GM18511 (cell line): Measurements from ENCODE around the gene SEZ6L.

ENCODE experiments used
- ATAC-seq: cut with Tn5 transposase; IDR thresholded peaks from one replicate; pipeline ENCODE4 v1.9.1; 2021; ENCODE audit warnings: mild to moderate bottlenecking, moderate library complexity; ENCODE audit not compliant: unreplicated experiment

SEZ6L gene

DNA sequence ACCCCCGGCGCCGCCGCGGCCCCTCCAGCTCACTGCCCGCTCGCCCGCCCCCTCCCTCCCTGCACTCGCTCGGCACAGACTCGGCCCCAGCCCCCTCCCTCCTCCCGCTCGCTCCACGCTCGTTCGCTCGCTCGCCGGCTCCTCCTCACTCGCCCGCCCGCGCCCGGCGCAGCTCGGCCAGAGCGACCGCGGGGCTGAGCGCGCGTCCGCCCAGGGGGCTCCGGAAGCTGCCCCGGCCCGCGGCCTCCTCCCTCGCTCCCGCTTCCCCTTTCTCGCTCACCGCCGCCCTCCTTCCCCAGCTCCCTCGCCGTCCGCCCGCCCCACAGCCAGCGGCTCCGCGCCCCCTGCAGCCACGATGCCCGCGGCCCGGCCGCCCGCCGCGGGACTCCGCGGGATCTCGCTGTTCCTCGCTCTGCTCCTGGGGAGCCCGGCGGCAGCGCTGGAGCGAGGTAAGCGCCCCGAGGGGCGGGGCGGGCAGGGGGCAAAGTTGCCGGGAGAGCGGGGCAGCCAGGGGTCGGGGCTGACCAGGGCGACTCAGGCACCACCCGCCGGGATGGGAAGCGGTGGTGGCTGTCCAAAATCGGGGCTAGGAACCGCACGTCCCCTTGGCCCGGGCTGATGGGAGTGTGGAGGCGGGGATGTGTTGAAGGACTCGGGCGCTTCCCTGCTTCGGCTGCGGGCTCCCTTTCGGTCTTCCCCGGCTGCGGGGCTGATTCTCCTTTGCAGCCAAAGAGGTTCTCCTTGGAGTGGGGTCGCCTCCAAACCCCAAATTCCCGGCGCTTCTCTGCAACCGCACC, at the start of gene SEZ6L:
SEZ6L (plus strand) TSS at position 148 of the 797 bp plus-strand sequence; CDS start at position 356, 208 bp downstream.
- no peak for ATAC-seq

DNA sequence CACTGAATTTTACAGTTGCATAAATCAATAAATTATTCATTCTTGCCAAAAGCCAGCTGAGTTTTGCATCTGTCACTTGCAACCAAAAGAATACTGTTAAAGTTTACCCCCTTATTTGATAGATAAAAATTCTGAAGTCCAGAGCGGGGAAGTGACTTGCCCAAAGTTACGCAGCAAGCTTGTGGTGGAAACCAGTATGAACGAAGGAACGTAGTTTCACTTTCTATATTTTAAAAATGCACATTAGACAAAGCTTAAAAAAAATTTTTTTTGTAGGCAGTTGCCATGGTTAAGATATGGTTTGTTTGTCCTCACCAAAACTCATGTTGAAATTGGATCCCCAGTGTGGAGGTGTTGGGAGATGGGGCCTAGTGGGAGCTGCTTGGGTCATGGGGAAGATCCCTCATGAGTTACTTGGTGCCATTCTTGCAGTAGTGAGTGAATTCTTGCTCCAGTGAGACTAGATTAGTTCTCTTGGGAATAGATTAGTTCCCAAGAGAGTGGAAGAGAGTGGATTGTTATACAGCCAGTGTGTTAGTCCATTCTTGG, 46.3 kb upstream of the SEZ6L start:
- ATAC-seq, result no peak

DNA sequence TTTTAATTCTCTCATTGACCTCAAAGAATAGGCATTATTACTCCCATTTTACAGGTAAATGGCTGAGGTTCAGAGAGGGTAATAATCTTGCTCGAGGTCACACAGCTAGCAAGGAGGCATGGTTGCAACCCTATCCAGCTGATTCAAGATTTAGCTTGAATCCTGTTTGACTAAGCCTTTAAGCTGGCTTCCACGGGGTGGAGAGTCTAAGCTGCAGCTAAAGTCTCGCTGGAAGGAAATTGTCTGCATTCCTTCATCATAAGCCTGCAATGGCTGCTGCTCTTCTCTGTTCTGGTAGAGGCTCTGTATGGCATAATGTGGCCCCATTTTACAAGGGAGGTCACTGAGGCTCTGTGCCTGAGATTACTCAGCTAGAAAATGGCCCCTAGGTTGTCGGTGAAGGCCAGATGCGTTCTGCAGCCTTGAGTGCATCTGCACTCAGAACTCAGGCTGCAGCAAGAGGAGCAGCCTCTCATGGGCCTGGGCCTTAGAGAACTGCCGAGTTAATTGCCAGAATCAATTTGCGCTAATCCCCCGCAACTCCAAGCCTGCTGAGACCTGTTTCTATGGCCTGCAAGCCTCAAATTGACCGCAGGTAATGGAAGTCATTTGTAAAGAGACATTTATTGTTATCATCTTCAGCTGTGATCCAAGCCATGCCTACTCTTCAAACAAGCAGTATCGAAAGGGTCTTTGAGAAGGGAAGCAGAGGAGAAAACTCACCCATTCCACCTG, 44.1 kb upstream of the SEZ6L start:
- ATAC-seq, result no peak

DNA sequence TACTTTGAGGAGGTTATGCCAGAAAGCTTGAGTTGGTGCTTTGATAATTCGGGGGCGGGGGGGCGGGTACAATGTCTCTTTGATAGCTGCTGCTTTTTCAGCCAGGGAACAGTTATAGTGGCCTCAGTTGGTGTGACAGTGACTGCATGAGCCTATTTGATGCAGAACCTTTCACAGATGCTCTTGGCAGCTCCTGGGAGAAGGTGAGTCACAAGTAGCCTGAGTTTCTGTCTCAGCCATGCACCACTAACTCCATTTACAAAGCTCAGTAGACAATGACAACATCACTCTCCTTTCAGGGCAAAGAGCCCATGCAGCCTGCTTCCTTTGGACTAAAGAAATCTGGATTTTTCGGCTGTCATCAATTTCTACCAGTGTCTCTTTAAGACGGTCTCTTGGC, 42.1 kb upstream of the SEZ6L start:
- ATAC-seq, result no peak

DNA sequence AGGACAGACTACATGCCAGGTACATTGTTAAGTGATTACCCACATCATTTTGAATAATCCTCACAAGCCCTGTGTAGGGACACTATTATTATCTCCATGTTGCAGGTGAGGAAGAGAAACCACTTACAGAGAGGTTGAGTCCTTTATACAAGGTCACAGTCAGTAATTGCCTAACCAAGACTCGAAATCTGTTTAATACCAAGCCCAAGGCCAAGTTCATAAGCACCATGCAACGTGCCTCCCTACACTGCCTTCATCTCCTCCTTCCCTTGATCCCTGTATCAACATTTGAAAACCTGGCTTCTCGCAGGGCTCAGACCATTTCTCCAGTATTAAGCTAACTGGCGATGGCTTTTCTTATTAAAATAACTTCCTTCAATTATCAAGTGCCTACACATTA, 41.7 kb upstream of the SEZ6L start:
- no peak for ATAC-seq

DNA sequence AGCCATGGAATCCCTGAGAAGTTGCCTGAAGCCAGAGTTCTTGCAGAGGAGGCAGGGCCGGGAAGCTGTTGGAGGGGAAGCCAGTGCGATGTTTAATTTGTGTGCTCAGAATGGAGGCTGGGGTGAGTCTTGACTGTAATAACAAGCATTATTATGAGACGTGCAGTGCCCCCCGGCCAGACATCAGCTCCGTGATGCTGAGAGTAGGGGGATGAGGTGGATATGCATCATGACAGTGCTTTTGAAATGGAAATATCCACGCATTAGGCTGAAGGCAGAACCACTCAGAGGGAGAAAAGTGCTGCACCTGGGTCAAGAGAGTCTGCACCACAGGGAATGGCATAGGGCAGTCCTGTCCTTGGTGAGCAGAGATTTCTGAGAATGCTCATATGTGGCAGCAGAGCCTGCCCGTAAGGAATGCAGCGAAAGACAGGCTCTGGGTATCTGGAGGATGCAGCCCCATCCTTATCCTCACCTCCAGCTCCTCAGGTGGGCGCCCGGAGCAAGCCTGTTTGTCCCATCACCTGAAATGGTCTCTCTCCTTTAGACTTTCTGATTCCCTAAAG, 37.6 kb upstream of the SEZ6L start:
- no peak for ATAC-seq

DNA sequence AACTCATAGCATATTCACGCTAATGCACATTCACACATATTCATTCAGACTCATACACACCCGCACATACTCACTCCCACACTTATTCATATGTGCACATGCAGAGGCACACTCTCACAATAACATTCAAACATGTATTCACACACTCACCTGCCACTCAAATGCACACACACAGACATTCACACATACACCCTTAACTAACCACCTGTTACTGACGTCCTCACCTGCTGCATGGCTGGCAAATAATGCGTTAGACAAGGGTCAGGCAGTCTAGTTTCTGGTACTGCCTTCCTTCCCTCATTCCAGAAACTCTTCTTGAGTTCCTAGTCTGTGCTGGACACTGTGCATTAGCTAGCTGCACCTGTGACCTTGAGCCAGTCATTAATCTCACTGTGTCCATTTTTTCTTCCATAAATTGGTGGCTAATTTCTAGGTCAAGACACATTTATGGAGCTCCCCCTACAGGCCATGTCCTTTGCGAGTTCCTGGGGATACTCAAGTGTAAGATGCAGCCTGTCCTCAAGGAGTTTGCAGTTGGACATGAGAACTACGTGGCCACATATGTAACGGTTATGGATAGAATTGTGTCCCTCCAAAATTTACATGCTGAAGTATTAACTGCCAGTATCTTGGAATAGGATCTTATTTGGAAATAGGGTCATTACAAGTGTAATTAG, 34.5 kb upstream of the SEZ6L start:
- no peak for ATAC-seq

DNA sequence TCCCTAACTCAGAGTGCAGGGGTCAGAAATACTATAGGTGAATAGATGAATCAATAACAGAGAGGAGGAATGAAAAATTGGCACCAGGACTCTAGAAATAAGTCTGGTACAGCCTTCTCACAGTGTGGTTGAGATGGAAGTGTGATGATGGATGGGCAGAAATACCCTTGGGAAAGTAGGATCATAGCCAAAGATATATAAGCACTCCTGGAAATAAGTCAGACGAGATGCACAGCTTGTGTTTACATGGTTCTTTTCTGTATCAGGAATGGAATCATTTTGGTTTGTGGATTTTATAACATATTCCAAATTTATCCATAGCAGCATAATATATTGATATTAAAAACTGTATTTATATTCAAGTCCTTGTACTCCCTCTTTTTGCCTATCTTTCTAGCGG, 33.5 kb upstream of the SEZ6L start:
- ATAC-seq, result no peak

DNA sequence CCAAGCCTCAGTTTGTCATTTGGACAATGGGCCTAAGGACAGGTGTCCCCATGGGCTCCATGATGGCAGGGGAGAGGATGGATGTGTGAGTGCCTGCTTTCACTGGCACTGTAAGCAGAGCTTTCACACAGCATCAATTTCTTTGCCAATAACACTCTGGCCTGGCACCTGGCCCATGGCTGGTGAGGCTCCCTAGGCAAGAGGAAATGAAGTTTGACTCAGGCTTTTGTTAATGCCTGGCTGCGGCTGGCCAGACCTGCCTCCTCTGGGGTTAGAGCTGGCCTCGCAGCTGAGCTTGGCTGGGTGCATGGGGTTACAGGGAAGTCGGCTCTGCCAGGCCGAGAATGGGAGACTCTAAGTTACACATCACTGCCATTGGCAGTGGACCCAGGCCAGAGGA, 30.0 kb upstream of the SEZ6L start:
- ATAC-seq, result no peak

DNA sequence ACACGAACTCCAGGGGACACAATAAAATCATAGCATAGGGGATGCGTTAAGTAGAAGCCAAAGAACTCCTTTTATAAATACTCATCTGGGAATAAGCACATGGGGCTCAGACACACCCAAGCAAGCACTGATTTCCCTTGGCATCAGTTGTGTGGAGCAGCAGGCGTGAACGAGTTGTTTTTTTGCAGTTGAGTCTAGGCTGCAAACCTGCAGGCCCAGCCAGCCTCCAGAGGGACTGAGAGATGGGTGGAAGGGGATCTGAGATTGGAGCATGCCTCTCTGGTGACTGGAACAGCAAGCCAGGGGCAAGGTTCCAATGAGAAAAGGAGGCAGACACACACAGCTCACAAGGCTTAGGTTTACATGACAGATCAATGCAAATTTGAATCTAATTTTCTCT, 27.4 kb upstream of the SEZ6L start:
- no peak for ATAC-seq

DNA sequence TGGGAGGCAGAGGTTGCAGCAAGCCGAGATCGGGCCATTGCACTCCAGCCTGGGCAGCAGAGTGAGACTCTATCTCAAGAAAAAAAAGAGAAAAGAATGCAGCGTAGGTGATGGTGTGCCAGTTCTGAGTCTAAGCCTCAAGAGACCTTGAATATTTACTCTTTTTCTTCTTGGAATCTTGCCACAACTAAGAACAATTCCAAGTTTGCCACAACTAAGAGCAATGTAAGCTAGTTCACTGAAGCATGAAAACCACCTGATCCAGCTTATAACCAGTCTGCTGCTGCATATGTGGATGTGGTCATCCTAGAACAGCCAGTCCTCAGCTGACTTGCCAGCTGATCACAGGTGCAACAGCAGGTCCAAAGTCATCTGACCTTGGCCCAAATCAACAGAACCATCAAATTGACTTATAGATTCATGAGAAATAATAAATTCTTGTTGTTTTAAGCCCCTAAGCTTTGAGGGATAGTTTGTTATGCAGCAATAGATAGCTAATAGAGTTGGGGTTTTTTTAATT, 25.4 kb upstream of the SEZ6L start:
- no peak for ATAC-seq

DNA sequence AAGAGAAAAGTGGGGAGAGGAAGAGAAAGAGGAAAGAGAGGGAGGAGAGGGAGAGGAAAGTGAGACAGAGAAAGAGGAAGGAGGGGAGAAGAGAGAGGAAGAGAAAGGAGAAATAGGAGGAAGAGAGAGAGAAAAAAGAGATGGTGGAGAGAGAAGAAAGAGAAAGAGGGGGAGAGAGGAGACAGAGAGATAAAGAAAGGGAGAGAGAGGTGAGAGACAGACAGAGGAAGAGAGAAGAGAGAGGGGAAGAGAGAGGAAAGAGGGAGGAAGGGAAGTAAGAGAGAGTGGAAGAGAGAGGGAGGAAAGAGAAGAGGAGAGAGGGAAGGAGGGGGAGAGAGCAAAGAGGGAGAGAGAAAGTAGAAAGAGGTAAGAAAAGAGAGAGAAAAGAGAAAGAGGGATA, 9.4 kb upstream of the SEZ6L start:
- no peak for ATAC-seq

DNA sequence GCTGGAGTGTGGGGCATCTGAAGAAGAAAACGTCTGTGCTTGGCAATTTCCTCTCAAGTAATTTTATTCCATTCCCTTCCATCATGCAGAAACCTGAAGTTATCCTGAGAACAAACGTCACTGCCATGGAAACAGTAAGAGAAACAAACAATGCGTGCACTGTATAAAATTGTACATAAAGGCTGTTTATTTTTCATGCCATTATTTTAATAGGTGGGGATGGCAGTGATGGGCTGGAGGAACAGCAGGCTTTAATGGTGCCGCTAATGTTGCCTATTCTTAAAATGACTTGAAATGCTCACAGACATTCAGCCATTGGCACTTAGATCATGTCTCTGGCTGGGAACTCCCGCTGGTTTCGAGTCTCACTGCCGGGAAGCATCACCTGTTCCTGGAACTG, 7.5 kb upstream of the SEZ6L start:
- no peak for ATAC-seq

DNA sequence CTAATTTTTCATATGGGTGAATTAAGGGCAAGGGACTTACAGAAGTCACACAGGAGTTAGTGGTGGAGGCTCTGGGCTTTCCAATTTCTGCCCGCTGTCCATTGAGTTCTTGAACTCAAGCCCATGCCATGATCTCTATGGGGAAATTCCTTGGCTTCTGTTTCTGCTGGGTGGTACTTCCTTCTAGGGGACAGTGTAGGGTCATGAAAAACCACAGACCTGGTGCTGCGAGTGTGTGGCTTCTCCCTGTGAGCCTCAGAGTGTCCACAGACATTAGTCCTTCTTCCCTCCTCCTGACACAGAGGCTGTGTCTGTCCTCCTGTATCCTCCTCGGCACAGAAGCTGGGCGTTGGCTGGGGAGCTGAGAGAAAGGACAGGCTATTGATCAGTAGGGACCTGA, 6.3 kb upstream of the SEZ6L start:
- ATAC-seq, result no peak

DNA sequence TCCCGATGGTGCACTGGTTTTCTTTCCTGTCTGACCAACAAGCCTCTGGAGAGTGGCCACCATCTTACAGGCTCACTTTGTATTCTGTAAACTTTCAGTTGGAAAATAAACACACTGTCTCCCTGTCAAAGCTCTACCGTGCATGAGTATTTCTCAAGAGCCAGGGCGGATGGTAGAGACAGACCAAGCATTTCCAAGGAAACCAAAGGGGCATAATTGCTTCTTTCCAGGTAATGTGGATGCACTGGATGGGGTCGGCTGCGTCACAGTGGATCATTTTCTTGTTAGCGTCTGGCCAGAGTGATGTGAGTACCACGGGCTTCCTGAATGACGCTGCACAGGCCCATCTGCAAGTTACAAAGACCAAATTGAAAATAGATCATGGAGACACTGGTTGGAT, 5.1 kb upstream of the SEZ6L start:
- no peak for ATAC-seq

DNA sequence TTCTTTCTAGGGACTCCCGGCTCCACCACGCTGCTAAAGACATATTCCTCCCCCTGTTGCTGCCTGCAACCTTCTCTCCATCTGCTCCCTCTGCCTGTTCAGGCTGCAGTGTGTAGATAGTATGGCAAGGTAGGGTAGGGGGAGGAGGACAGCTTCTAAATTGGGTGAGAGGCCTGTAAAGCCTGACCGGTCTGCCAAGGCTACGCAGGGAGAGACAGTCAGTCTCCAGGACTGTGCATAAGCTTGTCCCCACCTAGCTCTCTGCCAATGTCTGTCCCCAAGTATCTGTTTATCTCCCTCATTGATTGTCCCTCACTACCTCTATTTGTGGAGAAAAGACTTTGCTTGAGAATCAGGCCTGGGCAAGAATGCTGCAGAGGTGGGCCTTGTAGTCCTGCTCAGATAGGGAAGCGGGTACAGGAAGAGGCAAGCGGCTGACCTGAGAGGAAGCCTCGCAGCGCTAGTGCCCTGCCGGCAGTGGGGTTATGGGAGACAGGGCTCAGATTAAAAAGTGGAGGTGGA, 871 bp upstream of the SEZ6L start:
- no peak for ATAC-seq

DNA sequence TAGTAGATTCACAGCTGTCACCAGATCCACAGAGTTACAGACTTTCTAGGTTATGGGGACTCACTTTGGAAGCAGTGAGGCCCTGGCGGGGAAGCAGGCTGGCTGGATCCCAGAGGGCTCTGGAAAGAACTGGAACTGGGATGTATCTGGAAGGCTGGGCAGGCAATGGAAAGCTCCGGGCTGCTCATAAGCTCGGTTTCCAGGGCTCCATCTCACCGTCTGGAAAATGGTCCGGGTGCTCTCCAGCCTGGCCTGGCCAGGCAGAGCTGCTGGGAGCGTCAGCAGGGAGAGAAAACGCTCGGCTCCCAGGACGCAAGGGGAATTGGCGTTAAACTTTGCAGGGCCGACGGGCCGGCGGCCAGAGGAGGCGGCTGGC, 335 bp upstream of the SEZ6L start:
- ATAC-seq, result no peak

DNA sequence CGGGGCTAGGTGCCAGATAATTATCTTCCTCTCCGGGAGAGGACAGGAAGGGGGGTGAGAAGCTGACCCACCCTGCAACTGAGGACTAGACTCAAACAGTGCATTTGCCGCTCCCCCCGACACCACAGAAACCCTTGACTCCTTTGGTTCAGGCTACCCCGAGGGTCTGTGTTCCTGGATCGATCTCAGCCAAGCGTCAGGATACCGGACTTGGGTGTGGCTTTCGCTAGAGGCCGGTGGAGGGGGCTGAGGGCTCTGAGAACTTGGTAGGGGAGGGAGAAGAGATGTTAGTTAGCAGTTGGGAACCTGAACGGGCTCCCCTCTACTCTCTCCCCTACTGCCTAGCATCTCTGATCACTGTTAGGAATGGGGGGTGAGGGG, 840 bp downstream of the SEZ6L start:
- no peak for ATAC-seq

DNA sequence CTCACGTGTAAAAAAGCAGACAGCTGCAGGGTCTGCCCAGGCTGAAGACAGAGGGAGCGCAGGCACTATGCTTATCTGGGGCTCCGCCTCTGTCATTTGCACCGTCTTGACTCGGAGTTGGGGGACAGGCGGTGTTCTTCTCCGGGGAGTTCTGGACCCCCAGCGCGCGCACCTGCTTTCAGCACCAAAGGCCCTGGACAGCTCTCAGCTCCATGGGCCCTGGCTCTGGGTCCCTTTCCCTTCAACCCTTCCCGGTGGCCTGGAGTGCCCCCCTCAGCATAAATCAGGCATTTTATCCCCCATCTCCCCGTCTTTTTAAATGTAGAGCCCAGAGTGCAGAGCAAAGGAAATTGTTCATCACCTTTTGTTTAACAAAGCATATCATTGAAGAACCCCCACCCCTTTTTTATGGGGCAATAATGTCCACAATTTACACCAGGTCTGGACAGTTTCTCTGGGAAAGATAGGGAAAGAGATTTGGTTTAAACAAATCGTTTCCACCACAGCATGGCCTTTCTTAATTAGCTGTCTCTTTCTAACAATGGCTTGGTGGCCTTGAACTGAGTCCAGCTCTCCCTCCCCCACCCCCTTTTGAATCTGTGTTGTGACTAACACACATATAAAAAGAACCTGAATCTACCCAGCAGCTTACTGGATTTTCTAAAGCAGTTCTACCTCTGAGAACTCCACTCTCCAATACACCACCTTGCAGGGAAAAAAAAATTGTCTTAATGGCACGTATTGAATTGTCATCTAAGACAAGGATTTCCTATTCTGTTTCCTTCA, 1.7 kb downstream of the SEZ6L start:
- ATAC-seq, result no peak

DNA sequence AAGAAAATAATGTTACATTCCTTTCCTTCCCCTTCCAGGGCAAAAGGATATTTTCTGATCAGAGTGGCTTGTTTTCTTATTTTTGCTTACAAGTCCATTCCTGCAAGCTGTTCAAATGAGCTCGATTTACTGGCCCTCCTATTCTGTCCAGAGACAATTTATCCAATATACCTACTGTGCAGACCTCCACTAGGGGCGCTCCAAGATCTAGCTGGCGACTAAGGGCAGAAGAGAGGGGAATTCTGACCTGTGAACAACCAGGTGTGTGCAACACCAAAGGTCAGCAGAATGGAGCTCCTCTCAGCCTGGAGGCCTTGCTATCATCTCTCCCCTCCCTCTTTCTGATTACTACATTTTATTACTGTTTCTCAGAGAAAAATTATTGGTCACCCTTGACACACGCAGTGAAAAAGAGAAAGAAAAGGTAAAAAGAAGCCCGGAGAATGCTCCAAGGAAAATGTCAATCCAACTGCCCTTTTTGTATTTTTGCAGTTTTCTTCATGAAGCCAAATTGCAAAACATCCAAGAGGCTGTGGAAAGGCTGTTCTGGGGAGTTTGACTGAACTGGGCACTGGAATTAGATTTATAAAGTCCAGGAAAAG, 3.2 kb downstream of the SEZ6L start:
- no peak for ATAC-seq
